Stimulated activated CD4-positive, alpha-beta T cell treated with anti-CD3 and anti-CD28 coated beads, TNF-alpha, amount 100 ng/mL, for 1 hour (primary cell): ENCODE results near the gene DHRS12.

Experiments used
- DNase-seq, 3 donors: peaks; one replicate each; pipeline ENCODE4 v3.0.0-alpha.2; 2020; ENCODE audit warnings: low read depth in 3 of 3, low spot score in 1 of 3

Gene DHRS12

GRCh38 chr13:51784097-51784496, 19.9 kb downstream of the DHRS12 start:
- DNase-seq: no peak

DNA sequence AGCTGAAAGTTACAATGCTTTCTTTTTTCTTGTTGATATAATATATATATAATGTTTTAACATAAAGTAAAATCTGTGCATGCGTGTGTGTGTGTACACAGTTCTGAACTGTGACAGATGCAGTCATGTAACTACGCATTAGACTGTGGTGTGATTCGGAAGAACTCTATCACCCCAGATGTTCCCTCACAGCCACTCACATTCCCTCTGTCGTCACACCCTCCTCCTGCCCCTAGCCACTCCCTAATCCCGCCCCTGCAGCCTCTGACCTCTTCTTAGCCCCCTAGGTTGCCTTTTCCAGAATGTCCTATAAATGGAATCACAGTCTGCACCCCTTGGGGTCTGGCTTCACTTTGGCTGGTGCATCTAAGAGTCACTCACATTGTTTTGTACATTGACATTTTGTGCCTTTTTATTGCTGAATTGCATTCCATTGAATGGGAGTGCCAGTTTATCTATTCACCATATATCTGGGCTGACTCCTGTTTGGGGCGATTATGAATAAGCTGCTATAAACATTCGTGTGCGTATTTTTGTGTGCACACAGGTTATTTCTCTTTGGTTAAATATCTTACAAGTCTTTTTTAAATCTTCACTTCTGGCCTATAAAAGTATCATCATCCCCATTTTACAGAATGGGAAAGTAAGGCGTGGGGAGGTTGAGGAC, 20.4 kb downstream of the DHRS12 start:
- no peak for DNase-seq

GRCh38 chr13:51782026-51782710, 21.8 kb downstream of the DHRS12 start:
- DNase-seq: no peak

GRCh38 chr13:51781246-51782022, 22.5 kb downstream of the DHRS12 start:
- DNase-seq: no peak

GRCh38 chr13:51780099-51780498, 23.9 kb downstream of the DHRS12 start:
- no peak for DNase-seq

DNA sequence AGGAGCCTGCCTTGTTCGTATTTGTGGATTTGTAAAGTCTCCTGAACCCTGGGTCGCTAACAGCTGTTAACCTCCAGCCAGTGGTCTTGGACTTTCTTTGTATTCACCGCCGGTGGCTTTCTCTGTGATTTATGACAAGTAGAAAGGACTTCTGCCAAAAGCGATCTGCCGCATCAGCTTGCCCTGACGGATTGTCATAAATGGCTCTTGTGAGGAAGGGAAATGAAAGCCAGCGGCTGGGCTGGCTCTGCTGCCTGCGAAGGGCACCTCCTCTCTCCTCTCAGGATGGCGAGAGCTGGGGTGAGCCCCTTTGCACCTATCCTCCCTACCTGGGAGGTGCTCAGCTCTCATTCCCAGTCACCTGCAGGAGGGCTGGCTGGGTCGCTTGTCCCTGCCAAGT, 25.6 kb downstream of the DHRS12 start:
- no peak for DNase-seq

DNA sequence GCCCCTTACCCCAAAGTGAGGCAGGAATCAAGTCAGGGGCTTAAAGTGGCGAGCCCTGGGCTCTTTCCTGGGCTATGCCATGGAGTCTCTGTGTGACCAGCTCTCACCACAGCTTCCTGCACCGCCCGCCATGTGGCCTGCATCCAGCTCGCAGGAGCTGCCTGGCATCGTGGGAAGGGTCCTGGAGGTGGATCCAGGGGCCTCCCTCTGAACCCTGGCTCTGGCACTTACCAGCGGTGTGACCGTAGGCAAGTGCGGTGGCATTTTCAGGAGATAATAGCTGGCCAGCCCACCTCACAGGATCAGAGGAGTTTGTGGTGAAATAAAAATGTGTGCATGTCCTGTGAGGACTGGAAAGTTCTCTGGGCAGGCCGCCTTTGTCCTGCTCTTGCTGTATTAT, 26.0 kb downstream of the DHRS12 start:
- DNase-seq: no peak

DNA sequence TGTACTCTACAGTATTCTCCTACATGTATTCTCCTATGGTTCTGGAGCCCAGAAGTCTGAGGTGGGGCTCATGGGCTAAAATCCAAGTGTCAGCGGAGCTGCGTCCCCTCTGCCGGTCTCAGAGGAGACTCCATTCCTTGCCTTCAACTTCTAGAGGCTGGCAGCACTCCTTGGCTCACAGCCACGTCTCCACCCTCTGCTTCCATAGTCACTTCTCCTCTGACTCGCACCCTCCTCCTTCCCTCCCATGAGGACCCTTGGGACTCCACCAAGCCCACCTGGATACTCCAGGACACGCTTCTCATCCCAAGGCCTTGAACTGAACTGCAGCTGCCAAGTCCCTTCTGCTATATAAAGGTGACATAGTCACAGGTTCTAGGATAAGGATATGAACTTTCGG, 27.8 kb downstream of the DHRS12 start:
- DNase-seq: no peak

GRCh38 chr13:51773515-51773914, 30.4 kb downstream of the DHRS12 start:
- no peak for DNase-seq

- DNase-seq: no peak
Observed at GRCh38 chr13:51772781-51773180, 31.2 kb downstream of the DHRS12 start.

- no peak for DNase-seq
Observed at GRCh38 chr13:51772105-51772455, 31.9 kb downstream of the DHRS12 start.

- no peak for DNase-seq
Observed at GRCh38 chr13:51771418-51772104, 32.4 kb downstream of the DHRS12 start.

- DNase-seq: no peak
Observed at GRCh38 chr13:51770681-51771417, 33.1 kb downstream of the DHRS12 start.

- no peak for DNase-seq
Observed at GRCh38 chr13:51770160-51770559, 33.8 kb downstream of the DHRS12 start.

DNA sequence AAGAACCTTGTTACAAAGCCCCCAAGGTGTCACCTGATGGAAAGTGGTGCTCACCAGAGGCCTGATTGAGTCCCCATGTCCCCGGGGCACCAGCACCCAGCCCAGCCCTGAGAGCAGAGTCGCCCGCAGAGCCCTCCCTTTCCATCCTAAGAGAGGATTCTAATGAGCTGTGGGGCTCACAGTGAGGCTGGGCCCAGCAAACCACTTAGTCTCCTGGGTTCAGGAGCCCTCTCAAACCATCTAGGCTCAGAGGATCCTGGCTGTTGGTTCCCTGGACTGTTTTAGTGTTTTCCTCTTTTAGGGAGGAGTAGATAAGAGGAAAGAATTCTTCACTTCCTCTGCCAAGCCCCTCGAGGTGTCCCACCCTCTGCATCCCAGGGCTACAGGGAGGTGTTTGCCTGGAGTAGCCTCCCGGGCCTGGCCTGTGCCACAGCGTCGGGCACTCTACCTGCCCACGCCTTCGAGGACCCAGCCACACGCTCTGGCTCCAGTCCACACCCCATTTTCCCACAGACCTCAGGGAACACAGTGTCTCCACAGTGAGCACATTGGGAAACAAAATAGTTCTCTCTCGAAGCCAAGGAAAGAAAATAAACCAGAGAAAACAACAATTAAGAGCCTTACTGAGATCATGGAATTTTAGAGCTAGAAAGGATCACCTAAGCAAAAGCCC, 34.4 kb downstream of the DHRS12 start:
- no peak for DNase-seq

DNA sequence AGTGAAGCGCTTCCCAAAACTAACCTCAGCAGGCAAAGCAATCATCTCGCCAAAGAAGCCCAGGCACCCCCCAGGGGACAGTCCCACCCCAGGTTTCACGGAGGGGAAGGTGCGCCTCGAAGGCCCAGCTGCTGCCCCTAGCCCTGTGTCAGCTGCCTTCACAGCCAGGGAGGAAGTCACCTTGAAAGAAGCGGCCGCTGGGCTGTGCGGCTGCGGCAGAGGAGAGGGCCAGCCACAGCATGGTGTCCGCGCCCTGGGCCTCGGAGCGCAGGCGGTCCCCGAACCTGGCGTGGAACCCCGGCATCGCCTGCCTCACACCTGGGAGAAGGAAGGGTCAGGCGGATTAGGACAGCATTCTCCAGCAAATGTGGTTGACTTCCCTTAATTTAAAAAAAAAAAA, 35.0 kb downstream of the DHRS12 start:
- DNase-seq: no peak

DNA sequence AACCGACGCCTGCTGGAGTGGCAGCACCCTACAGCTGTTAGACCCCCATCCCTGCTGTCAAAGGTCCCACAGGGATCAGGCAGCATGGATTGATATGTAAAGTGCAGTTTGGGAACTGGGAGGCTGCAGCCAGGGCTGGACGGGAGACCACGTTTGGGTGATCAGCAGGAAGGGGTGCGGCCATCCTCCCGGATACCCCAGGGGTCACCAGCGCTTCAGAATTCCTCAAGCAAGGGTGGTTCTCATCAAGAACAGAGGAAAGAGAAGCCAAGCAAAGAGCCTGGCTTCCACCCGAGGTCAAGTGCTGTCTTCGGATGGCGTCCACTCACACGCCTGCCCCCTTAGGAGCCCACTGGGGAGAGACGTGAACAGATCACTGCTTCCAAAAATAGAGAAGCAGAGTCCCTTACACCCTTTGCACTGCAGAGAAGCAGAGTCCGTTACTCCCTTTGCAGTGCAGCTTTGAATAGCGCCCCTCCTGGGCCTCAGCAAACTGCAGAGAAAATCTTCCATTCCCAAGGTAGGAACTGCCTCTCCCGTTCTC, 35.5 kb downstream of the DHRS12 start:
- DNase-seq: no peak

DNA sequence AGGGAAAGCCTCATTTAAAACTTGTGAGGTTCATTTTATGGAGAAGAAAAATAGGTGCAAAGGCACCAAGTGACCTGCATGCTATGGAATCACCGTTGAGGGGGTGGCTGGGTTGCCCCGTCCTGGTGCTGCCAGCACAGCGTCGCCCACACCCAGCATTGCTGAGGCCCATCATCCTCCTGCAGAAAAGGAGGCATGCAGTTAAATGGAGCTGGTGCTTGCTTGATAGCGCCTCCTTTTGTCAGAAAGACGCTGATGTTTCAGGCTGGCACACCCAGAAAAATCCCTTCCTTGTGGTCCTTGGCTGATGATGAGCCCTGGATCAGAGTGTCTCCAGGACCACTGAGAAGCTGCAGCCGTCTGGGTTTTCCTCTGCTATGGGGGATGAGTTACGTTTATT, 36.9 kb downstream of the DHRS12 start:
- DNase-seq: no peak

DNA sequence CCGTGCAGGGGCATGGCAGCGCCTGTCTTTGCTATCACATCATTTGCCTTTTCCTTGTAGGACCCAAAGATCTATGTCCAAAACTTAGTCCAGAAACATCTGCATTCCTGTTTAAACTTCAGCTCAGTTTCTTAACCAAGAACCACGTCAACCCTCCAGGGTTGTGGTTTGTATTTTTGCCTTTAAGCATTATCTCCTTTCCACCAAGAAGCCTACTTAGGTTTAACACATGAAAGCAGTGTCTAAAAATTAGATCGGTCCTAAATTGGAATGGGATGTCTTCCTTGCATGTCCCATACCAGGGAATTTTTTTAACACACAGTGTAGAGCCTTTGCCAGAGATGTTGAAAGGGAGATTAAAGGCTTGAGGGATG, 38.8 kb downstream of the DHRS12 start:
- DNase-seq: no peak
